GM12878 (cell line): Measurements from ENCODE around the gene LRRC51. TPM values are rescaled to one million over a fixed set of nuclear protein-coding genes. Genes with fewer than 3 reads are reported as not detected.

Experiments
- ATF7 ChIP-seq: fragments of 450-650 bp; IDR thresholded peaks from 2 replicates; pipeline ENCODE4 v1.6.1; 2016; ENCODE audit warnings: low read depth, mild to moderate bottlenecking
- BACH1 ChIP-seq: fragments of 450-650 bp; IDR thresholded peaks from 2 replicates; pipeline ENCODE4 v1.6.1; 2017; ENCODE audit warnings: mild to moderate bottlenecking, borderline replicate concordance
- CEBPZ ChIP-seq: fragments of 150-350 bp; IDR thresholded peaks from 2 replicates; pipeline ENCODE4 v1.6.1; 2016; ENCODE audit warnings: low read depth, low read length
- CHD1 ChIP-seq: IDR thresholded peaks from 2 replicates; pipeline ENCODE4 v1.6.1; 2012; ENCODE audit warnings: low read depth, low read length, improper control_type of control experiment
- CTCF ChIP-seq, 3 experiments: IDR thresholded peaks in 2 of 3; conservative IDR thresholded peaks in 1 of 3; 2 replicates each; pipeline ENCODE4 v1.5.1; 2011; ENCODE audit warnings: low read depth in 3 of 3, low read length in 3 of 3, mild to moderate bottlenecking in 3 of 3, control low read depth in 2 of 3, moderate library complexity in 2 of 3, inconsistent platforms in 1 of 3, mixed read lengths in 1 of 3; ENCODE audit not compliant: control insufficient read depth in 2 of 3, insufficient read depth in 1 of 3; ENCODE audit errors: extremely low read depth in 1 of 3
- E4F1 ChIP-seq: fragments of 450-650 bp; IDR thresholded peaks from 2 replicates; pipeline ENCODE4 v1.6.1; 2018; ENCODE audit warnings: borderline replicate concordance, mild to moderate bottlenecking; ENCODE audit not compliant: partially characterized antibody
- ETV6 ChIP-seq, 2 experiments: fragments of 450-650 bp in 1 of 2; IDR thresholded peaks in 1 of 2; conservative IDR thresholded peaks in 1 of 2; 2 replicates each; pipeline ENCODE4 v1.6.1; 2014; ENCODE audit warnings: antibody characterized with exemption in 1 of 2, borderline replicate concordance in 1 of 2, low read depth in 1 of 2, mild to moderate bottlenecking in 1 of 2, moderate library complexity in 1 of 2
- GATAD2B ChIP-seq: fragments of 450-650 bp; conservative IDR thresholded peaks from 2 replicates; pipeline ENCODE4 v1.6.1; 2017; ENCODE audit warnings: low read depth, mild to moderate bottlenecking, moderate library complexity
- KDM1A ChIP-seq: fragments of 200-600 bp; sonication (generic); IDR thresholded peaks from 2 replicates; pipeline ENCODE4 v1.6.1; 2016; ENCODE audit warnings: borderline replicate concordance
- MTA2 ChIP-seq: fragments of 450-650 bp; IDR thresholded peaks from 2 replicates; pipeline ENCODE4 v1.6.1; 2016; ENCODE audit warnings: low read depth, mild to moderate bottlenecking, moderate library complexity
- NBN ChIP-seq: fragments of 450-650 bp; IDR thresholded peaks from 2 replicates; pipeline ENCODE4 v1.6.1; 2016
- NR2C2 ChIP-seq: IDR thresholded peaks from 2 replicates; pipeline ENCODE4 v1.6.1; 2011; ENCODE audit warnings: borderline replicate concordance, low read depth; ENCODE audit not compliant: control insufficient read depth, insufficient read length
- POU2F2 ChIP-seq: IDR thresholded peaks from 3 replicates; pipeline ENCODE4 v1.6.1; 2011; ENCODE audit warnings: low read depth, mild to moderate bottlenecking, low read length, borderline replicate concordance
- RUNX3 ChIP-seq: IDR thresholded peaks from 2 replicates; pipeline ENCODE4 v1.6.1; 2012; ENCODE audit warnings: low read length, inconsistent platforms
- SMAD1 ChIP-seq: fragments of 450-650 bp; IDR thresholded peaks from 2 replicates; pipeline ENCODE4 v1.6.1; 2018; ENCODE audit warnings: mild to moderate bottlenecking, low read depth; ENCODE audit not compliant: partially characterized antibody
- YY1 ChIP-seq: IDR thresholded peaks from 2 replicates; pipeline ENCODE4 v1.6.1; 2011; ENCODE audit warnings: low read depth, mild to moderate bottlenecking, low read length
- ZBTB4 ChIP-seq: fragments of 450-650 bp; formaldehyde crosslinking; IDR thresholded peaks from 2 replicates; pipeline ENCODE4 v1.4.0; 2022; ENCODE audit warnings: mild to moderate bottlenecking, moderate library complexity
- ZNF207 ChIP-seq: fragments of 450-650 bp; IDR thresholded peaks from 2 replicates; pipeline ENCODE4 v1.6.1; 2014; ENCODE audit warnings: antibody characterized with exemption, mild to moderate bottlenecking, borderline replicate concordance
- polyA plus RNA-seq, 11 experiments: library from polyadenylated mRNA; depleted of rRNA in 4 of 11; unstranded in 6 of 11; stranded (reverse) in 5 of 11; fragments of >200 nt; fragmentation: Nextera tagmentation in 4 of 11; fragmentation: Illumina TruSeq in 1 of 11; extraction: Ambion mirVana in 4 of 11; extraction: Trizol in 1 of 11; gene quantifications; 1 replicate in 1 of 11; 2 replicates in 10 of 11; pipeline versions ENCODE4 v1.2.1 to v1.2.3, GENCODE V29; 2011 to 2016; ENCODE audit warnings: inconsistent platforms in 2 of 11, missing spikeins in 2 of 11, low read depth in 1 of 11
- total RNA-seq, 4 experiments: library from RNA; depleted of rRNA in 3 of 4; stranded (reverse); fragments of >200 nt in 3 of 4; fragmentation: Illumina TruSeq in 1 of 4; extraction: Trizol in 1 of 4; gene quantifications; 2 replicates each; pipeline versions ENCODE4 v1.2.1 to v1.2.3, GENCODE V29; 2013 to 2021

The LRRC51 gene
- total and polyA plus RNA-seq, 10 of the 15 experiments (the other 5 are each of a cell fraction or from before 2014, with no cell fraction given): 2.6 to 8.6 (median 5.4) TPM

- no peak for TF ChIP-seq CEBPZ
- no peak for TF ChIP-seq KDM1A
- TF ChIP-seq ZNF207: no peak; the same call in 1 of the 2 replicates
- no peak for TF ChIP-seq ZBTB4
- peak; percentile 81 for TF ChIP-seq ATF7
- TF ChIP-seq YY1: peak; percentile 94
- TF ChIP-seq BACH1: peak; percentile 47; the same call in 1 of the 2 replicates
- no peak for TF ChIP-seq SMAD1
- TF ChIP-seq CHD1: no peak
- peak; percentile 63 for TF ChIP-seq E4F1
- no peak for TF ChIP-seq NR2C2
- TF ChIP-seq NBN: peak; percentile 73; the same call in 1 of the 2 replicates
- TF ChIP-seq CTCF (IDR thresholded peaks at IDR 0.05 in 2 of 3, conservative IDR thresholded peaks at IDR 0.05 in 1 of 3; ENCODE audit: control insufficient read depth in 2 of 3, extremely low read depth in 1 of 3, insufficient read depth in 1 of 3, low read depth in 3 of 3, low read length in 3 of 3): no peak
- no peak for TF ChIP-seq POU2F2
- TF ChIP-seq RUNX3: peak; percentile 21; the same call in 1 of the 2 replicates
- no peak for TF ChIP-seq ETV6 (conservative IDR thresholded peaks at IDR 0.05 in 1 of 2, IDR thresholded peaks at IDR 0.05 in 1 of 2; ENCODE audit: borderline replicate concordance in 1 of 2, low read depth in 1 of 2)
- no peak; the same call in 1 of the 2 replicates for TF ChIP-seq GATAD2B
- no peak for TF ChIP-seq MTA2
Observed at GRCh38 chr11:72080326-72081183, at the start of gene LRRC51, which contains the start of gene NUMA1 (continued).
